ENCODE results near the gene GOLPH3. TPM values are rescaled to one million over a fixed set of nuclear protein-coding genes. Genes with fewer than 3 reads are reported as not detected.

The GOLPH3 gene
- total RNA-seq, 1 experiment from 2014 or later: 98.7 TPM

GRCh38 chr5:32099486-32100035 is 74.6 kb downstream of the GOLPH3 start:
- Histone ChIP-seq H3K56ac (ENCODE audit: insufficient read length, low read depth, low read length) (no peak overlapping the region), H2BK12ac (ENCODE audit: insufficient read length, low read depth, low read length) (no peak overlapping the region), H2BK120ac (ENCODE audit: low read depth, low read length, poor library complexity, severe bottlenecking) (no peak overlapping the region), H4K8ac (replicated peaks; ENCODE audit: insufficient read length, low read depth, low read length) (no peak overlapping the region), H3K23ac (ENCODE audit: insufficient read length, low read depth, low read length) (no peak overlapping the region), H2BK5ac (ENCODE audit: insufficient read length, low read length) (no peak overlapping the region), H3K4me2 (ENCODE audit: insufficient read depth, insufficient read length, low read length) (no peak overlapping the region), H4K91ac (ENCODE audit: insufficient read length, low read depth, low read length) (no peak overlapping the region), H2BK15ac (ENCODE audit: low read depth, low read length) (no peak overlapping the region), H3K27ac (ENCODE audit: insufficient read length, low read depth, low read length) (no peak overlapping the region), H4K20me1 (ENCODE audit: control insufficient read depth, insufficient read depth, insufficient read length) (no peaks in the 10 kb centered on the region), H4K5ac (ENCODE audit: insufficient read length, low read depth, low read length) (no peak overlapping the region), H2BK20ac (ENCODE audit: low read depth, low read length, poor library complexity, severe bottlenecking) (no peak overlapping the region), H3T11ph (ENCODE audit: low read length) (no peak overlapping the region), H3K4me1 (ENCODE audit: insufficient read depth, low read length) (no peaks in the 10 kb centered on the region), H3K79me2 (ENCODE audit: insufficient read depth, low read length) (no peaks in the 10 kb centered on the region), H3K4ac (ENCODE audit: low read depth, low read length) (no peak overlapping the region), H3K23me2 (ENCODE audit: insufficient read length, low read depth, low read length, poor library complexity, severe bottlenecking) (no peaks in the 10 kb centered on the region), H3K18ac (ENCODE audit: insufficient read length, low read depth, low read length) (no peak overlapping the region), H3K9me3 (ENCODE audit: control insufficient read depth, low read depth, low read length) (no peaks in the 10 kb centered on the region), H3K27me3 (ENCODE audit: insufficient read depth, low read length) (no peaks in the 10 kb centered on the region), H3K9ac (ENCODE audit: extremely low read depth, insufficient read length, low read length) (no peak overlapping the region), H3K14ac (ENCODE audit: insufficient read depth, low read length) (no peak overlapping the region), H3K79me1 (ENCODE audit: insufficient read depth, low read depth, low read length, poor library complexity, severe bottlenecking) (no peaks in the 10 kb centered on the region), H2AFZ (ENCODE audit: low read length) (no peak overlapping the region), H2AK5ac (ENCODE audit: insufficient read length, low read length) (no peak overlapping the region)
- H3K27ac Mint-ChIP-seq: peak overlapping the region in 2 of 3 experiments; percentile 48 to 63; a peak in 2 of 7 replicates
- no peaks in the 10 kb centered on the region for H3K9me3 Mint-ChIP-seq
- no peaks in the 10 kb centered on the region for H3K27me3 Mint-ChIP-seq (ENCODE audit: low read depth)
- no CpG with 5 or more reads among the region's 9 CpGs for WGBS (ENCODE audit: extremely low coverage, insufficient read length, low lambda C conversion rate)
- TF ChIP-seq CTCF (conservative IDR thresholded peaks at IDR 0.05): no peak
- H3K36me3 Mint-ChIP-seq (ENCODE audit: insufficient read depth in 1 of 3, low read depth in 3 of 3): peaks cover 5 to 82% (median 33%) of the 10 kb centered on the region in 3 experiments; a peak in 6 of 7 replicates
- DNase-seq: no peak
- H3K4me3 Mint-ChIP-seq: no peak overlapping the region
- 0 out of 4 replicates have a peak, but pooled peaks cover 0 to 2% of the 10 kb centered on the region in 2 experiments for H3K4me1 Mint-ChIP-seq

All from H9 (cell line).